GM21576 (cell line): Measurements from ENCODE around the gene SLC2A4RG.

Source experiments
- ATAC-seq: cut with Tn5 transposase; IDR thresholded peaks from one replicate; pipeline ENCODE4 v1.9.1; 2021; ENCODE audit warnings: mild to moderate bottlenecking, moderate library complexity; ENCODE audit not compliant: unreplicated experiment

The SLC2A4RG gene, protein sequence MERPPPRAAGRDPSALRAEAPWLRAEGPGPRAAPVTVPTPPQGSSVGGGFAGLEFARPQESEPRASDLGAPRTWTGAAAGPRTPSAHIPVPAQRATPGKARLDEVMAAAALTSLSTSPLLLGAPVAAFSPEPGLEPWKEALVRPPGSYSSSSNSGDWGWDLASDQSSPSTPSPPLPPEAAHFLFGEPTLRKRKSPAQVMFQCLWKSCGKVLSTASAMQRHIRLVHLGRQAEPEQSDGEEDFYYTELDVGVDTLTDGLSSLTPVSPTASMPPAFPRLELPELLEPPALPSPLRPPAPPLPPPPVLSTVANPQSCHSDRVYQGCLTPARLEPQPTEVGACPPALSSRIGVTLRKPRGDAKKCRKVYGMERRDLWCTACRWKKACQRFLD

GRCh38 chr20:63739130-63740069 is at the start of gene SLC2A4RG:
Gene SLC2A4RG, plus strand, starts transcription at chr20:63739776. Its CDS starts 137 bp downstream, at chr20:63739913.
- no peak for ATAC-seq

- no peak for ATAC-seq
These were observed 49.3 kb upstream of the SLC2A4RG start for GRCh38 chr20:63690003-63690897.

DNA sequence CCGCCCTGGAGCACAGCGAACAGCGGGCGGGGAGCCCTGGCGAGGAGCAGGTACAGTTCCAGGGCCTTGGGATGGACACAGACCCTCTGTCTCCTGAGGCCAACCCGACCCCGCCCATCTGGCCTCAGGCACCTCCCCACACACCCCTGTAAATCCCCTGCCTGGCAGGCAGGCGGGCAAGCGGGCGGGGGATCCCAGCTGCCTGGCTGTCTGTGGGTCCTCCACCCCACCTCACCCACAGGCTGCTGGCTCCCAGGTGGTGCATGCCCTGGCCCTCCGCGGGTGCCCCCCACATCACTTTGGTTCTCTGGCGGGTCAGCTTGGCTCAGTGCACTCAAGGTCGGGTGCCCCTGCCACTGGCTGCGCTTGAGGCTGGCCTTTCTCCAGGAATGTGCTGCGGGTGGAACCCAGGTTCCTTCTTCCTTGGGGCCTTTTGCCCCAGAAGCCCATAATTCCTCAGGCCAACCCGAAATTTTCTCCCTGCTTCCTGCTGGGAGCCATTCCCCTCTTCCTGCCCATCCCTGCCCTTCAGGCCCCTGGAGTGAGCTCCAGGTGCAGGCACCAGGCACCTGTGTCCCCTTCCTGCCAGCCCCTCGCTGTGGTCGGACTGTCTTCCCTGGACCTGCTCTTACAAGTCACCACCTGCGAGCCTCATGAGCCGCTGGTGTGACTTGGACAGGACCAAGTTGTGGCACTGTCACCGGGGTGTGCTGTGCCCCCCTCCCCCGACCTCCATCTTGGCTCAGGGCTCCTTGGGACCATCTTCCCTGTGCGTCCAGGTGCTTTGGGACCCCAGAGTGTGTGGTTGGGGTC is 48.5 kb upstream of the SLC2A4RG start:
- no peak for ATAC-seq

DNA sequence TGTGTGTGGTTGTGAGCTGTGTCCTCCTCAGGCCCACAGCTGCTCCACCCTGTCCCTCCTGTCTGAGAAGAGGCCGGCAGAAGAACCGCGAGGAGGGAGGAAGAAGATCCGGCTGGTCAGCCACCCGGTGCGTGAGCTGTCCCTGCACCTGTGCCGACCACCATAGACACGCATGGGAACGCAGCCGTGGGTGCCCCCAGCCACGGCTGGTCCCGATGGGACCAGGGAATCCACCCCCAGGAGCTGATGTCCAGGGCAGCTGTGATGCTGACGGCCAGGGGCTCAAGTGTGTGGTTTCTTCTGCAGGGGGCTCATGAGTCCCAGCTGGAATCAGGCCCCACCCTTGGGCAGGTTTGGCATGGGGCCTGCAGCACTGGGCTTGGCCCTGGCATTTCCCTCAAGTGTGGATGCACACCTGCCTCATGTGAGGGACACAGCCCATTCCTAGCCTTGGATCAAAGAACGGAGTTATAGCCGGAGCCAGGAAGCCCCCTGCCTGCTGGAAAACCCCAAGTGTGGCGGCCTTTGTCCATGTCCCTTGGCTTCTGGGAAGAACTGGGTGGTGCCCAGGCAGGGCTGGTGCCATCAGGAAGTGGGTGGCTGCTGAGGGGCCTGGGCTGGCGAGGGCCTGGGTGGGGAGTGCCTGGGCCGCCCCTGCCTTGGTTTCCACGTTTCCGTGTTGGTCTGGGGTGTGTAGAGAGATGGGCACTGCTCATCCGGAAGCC is 47.7 kb upstream of the SLC2A4RG start:
- ATAC-seq, result no peak

DNA sequence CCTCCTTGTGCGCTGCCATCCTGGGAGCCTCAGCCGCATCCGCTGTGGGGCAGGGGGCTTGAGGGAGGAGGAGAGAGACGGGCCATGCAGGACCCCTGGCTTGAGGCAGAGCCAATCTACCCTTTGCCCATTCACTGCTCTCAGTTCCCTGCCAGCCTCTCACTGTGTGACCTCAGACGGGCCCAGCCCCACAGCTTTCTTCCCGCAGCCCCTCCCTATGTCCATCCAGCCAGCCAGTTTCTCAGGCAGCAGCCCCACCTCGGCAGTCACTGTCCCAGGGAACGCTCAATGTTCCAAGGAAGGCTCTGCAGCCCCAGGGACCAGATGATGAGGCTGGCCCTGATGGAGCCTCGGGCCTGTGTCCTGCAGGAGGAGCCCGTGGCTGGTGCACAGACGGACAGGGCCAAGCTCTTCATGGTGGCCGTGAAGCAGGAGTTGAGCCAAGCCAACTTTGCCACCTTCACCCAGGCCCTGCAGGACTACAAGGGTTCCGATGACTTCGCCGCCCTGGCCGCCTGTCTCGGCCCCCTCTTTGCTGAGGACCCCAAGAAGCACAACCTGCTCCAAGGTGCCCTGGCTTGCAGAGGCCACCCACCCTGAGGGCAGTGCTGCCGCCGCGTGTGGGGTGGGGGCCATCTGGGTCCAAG is 47.0 kb upstream of the SLC2A4RG start:
- no peak for ATAC-seq

DNA sequence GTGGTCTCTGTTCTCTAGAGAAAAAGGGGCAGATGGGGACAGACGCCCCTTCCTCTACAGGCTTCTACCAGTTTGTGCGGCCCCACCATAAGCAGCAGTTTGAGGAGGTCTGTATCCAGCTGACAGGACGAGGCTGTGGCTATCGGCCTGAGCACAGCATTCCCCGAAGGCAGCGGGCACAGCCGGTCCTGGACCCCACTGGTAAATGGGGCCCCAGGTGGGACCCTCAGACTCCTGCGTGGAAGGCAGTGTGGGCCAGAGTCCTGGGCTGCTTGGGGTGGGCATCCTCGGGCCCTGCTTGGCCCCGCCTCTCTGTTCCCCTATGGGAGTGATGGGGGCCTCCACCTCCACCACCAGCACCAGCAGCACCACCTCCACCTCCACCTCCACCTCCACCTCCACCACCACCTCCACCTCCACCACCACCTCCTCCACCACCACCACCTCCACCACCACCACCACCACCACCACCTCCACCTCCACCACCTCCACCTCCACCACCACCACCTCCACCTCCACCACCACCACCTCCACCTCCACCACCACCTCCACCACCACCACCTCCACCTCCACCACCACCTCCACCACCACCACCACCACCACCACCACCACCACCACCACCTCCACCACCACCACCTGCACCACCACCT is 46.4 kb upstream of the SLC2A4RG start:
- no peak for ATAC-seq

DNA sequence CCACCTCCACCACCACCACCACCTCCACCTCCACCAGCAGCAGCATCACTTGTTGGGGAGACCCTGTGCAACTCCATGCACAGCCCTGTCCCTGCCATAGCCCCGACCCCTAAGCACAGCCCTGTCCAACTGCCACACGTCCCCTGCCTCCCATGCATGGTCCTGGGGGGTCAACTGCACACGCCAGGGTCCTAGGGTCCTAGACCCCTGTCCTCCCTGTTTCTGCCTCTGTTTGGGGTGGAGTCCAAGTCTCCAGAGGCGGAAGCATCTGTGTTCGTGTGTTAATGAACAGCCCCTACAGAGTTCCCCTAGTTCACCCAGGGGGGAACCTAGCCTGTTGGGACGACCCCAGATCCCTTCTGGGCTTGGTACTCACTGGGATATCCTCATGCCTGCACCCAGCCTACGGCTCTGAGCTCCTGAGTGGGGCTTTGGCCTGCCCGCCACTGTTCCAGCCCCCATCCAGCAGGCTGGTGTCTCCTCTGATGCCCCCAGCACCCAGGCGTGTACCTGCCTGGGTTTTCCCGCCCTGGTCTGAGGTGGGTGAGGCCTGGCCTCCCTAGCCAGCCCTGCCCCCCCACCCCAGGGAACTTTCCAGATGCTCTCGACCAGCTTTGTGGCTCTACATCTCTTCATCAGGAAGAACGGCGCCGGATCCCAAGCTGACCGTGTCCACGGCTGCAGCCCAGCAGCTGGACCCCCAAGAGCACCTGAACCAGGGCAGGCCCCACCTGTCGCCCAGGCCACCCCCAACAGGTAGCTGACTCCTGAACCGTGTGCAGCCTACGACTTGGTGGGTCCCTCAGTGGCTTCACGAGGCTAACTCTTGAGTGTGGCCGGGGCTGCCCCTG is 45.6 kb upstream of the SLC2A4RG start:
- ATAC-seq, result no peak

DNA sequence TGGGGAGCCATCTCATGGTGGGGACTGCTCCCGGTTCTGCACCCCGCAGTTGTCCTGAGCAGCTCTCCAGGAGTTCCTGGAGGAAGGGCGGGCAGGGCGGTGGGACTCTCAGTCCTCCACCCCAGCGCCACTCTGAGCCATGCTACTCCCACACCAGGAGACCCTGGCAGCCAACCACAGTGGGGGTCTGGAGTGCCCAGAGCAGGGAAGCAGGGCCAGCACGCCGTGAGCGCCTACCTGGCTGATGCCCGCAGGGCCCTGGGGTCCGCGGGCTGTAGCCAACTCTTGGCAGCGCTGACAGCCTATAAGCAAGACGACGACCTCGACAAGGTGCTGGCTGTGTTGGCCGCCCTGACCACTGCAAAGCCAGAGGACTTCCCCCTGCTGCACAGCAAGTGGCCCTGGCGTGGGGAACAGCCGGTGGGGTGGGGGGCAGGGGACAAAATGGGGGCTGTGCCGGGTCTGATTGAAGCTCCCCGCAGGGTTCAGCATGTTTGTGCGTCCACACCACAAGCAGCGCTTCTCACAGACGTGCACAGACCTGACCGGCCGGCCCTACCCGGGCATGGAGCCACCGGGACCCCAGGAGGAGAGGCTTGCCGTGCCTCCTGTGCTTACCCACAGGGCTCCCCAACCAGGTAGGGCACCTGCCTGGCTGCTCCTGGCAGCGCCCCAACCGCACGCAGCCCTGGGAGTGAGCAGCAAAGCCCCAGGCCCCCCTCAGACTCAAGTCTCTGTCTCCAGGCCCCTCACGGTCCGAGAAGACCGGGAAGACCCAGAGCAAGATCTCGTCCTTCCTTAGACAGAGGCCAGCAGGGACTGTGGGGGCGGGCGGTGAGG is 44.8 kb upstream of the SLC2A4RG start:
- ATAC-seq, result no peak

DNA sequence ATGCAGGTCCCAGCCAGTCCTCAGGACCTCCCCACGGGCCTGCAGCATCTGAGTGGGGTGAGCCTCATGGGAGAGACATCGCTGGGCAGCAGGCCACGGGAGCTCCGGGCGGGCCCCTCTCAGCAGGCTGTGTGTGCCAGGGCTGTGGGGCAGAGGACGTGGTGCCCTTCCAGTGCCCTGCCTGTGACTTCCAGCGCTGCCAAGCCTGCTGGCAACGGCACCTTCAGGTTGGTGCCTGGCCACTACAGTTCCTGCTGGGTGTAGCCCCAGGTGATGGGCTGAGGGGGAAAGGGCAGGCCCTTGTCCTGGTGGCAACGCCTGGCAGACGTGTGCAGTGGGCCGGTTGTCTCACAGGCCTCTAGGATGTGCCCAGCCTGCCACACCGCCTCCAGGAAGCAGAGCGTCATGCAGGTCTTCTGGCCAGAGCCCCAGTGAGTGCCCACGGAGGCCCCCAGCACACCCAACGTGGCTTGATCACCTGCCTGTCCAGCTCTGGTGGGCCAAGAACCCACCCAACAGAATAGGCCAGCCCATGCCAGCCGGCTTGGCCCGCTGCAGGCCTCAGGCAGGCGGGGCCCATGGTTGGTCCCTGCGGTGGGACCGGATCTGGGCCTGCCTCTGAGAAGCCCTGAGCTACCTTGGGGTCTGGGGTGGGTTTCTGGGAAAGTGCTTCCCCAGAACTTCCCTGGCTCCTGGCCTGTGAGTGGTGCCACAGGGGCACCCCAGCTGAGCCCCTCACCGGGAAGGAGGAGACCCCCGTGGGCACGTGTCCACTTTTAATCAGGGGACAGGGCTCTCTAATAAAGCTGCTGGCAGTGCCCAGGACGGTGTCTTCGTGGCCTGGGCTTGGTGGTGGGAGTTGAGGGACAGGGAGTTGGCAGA is 43.9 kb upstream of the SLC2A4RG start:
- ATAC-seq, result no peak

- no peak for ATAC-seq
These were observed 43.3 kb upstream of the SLC2A4RG start for GRCh38 chr20:63696306-63696627.

DNA sequence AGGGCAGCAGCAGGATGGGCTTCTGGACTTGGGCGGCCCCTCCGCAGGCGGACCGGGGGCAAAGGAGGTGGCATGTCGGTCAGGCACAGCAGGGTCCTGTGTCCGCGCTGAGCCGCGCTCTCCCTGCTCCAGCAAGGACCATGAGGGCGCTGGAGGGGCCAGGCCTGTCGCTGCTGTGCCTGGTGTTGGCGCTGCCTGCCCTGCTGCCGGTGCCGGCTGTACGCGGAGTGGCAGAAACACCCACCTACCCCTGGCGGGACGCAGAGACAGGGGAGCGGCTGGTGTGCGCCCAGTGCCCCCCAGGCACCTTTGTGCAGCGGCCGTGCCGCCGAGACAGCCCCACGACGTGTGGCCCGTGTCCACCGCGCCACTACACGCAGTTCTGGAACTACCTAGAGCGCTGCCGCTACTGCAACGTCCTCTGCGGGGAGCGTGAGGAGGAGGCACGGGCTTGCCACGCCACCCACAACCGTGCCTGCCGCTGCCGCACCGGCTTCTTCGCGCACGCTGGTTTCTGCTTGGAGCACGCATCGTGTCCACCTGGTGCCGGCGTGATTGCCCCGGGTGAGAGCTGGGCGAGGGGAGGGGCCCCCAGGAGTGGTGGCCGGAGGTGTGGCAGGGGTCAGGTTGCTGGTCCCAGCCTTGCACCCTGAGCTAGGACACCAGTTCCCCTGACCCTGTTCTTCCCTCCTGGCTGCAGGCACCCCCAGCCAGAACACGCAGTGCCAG is 42.8 kb upstream of the SLC2A4RG start, which contains the start of gene TNFRSF6B:
Gene TNFRSF6B, plus strand, starts transcription at position 25 of the 729 bp plus-strand sequence. Its CDS starts 116 bp downstream, at position 141.
- ATAC-seq, result no peak

DNA sequence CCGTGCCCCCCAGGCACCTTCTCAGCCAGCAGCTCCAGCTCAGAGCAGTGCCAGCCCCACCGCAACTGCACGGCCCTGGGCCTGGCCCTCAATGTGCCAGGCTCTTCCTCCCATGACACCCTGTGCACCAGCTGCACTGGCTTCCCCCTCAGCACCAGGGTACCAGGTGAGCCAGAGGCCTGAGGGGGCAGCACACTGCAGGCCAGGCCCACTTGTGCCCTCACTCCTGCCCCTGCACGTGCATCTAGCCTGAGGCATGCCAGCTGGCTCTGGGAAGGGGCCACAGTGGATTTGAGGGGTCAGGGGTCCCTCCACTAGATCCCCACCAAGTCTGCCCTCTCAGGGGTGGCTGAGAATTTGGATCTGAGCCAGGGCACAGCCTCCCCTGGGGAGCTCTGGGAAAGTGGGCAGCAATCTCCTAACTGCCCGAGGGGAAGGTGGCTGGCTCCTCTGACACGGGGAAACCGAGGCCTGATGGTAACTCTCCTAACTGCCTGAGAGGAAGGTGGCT is 42.2 kb upstream of the SLC2A4RG start:
- no peak for ATAC-seq

DNA sequence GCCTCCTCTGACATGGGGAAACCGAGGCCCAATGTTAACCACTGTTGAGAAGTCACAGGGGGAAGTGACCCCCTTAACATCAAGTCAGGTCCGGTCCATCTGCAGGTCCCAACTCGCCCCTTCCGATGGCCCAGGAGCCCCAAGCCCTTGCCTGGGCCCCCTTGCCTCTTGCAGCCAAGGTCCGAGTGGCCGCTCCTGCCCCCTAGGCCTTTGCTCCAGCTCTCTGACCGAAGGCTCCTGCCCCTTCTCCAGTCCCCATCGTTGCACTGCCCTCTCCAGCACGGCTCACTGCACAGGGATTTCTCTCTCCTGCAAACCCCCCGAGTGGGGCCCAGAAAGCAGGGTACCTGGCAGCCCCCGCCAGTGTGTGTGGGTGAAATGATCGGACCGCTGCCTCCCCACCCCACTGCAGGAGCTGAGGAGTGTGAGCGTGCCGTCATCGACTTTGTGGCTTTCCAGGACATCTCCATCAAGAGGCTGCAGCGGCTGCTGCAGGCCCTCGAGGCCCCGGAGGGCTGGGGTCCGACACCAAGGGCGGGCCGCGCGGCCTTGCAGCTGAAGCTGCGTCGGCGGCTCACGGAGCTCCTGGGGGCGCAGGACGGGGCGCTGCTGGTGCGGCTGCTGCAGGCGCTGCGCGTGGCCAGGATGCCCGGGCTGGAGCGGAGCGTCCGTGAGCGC is 41.6 kb upstream of the SLC2A4RG start:
- ATAC-seq, result no peak
